Measurements from ENCODE around the gene ASIC2.

The ASIC2 gene

GRCh38 chr17:33082529-33083173 is 210.4 kb downstream of the ASIC2 start:
- no peak for DNase-seq (ENCODE audit: low read depth)
- no peak overlapping the region for H3K4me3 ChIP-seq (ENCODE audit: low read depth, low read length)

DNA sequence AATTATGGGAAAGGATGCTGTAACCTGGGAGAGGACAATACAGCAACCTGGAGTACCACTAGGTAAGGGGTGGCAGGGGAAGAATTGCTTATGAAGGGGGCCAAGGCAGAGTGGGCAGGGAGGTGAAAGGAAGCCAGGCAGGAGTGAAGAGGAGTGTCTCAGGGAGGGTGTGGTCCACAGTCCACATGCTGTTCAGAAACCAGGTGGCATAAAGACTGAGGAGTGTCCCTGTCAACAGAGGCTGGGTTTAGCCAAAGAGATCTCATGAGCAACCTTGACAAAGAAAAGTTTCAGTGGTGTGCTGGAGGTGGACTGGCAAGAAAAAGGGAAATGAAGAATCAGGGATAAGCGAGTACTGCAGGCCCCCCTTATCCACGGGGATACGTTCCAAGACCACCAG is 213.0 kb downstream of the ASIC2 start:
- no peak for DNase-seq (ENCODE audit: low read depth)
- no peak overlapping the region for H3K4me3 ChIP-seq (ENCODE audit: low read depth, low read length)
- TF ChIP-seq CTCF (IDR thresholded peaks at IDR 0.05; ENCODE audit: control insufficient read depth, extremely low read depth, insufficient read depth) = no peak

More at GRCh38 chr17:33082529-33083173, 210.4 kb downstream of the ASIC2 start:
- no peak for TF ChIP-seq CTCF (IDR thresholded peaks at IDR 0.05; ENCODE audit: control insufficient read depth, extremely low read depth, insufficient read depth)

GRCh38 chr17:33079201-33079600 is 213.9 kb downstream of the ASIC2 start:
- DNase-seq (ENCODE audit: low read depth) = peak; percentile 10
- no peak for TF ChIP-seq CTCF (IDR thresholded peaks at IDR 0.05; ENCODE audit: control insufficient read depth, extremely low read depth, insufficient read depth)
- no peak overlapping the region for H3K4me3 ChIP-seq (ENCODE audit: low read depth, low read length)

DNA sequence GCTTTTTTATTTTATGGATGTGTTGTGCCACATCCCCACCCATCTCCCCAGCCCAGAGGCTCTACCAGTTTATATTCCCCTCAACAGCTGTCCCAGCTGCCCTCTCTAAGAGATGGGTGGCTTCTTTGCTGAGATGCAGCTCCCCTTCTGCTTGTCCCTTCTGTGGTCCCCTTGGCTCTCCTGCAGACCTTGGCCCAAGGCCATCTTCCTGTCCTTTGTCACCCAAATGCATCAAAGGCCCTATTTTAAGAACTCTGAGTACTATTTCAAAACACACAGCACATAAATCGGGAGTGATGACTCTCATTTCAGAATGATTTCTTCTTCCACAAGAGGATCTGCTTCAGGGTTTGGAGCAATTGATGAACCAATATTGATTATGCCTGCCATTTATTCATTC is 216.1 kb downstream of the ASIC2 start:
- H3K4me3 ChIP-seq (ENCODE audit: low read depth, low read length) = no peak overlapping the region
- no peak for DNase-seq (ENCODE audit: low read depth)
- TF ChIP-seq CTCF (IDR thresholded peaks at IDR 0.05; ENCODE audit: control insufficient read depth, extremely low read depth, insufficient read depth) = no peak

DNA sequence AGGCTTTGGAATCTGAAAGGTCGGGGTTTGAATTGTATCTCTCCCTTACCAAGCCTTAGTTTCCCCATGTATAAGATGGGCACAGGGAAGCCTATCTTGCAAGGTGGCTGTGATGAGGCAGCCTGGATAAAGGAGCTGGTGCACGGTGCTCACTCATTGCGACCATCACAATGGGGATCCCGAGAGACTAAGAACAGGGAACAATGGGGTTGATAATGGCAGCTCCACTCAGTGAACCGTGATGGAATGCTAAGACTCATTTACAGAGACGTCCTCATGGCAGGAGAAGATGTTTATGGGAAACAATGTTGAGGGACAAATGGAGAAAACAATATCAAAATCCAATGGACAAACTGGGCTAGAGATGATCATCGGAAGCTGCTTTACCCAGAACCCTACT is 219.7 kb downstream of the ASIC2 start:
- no peak for TF ChIP-seq CTCF (IDR thresholded peaks at IDR 0.05; ENCODE audit: control insufficient read depth, extremely low read depth, insufficient read depth)
- DNase-seq (ENCODE audit: low read depth) = no peak
- no peak overlapping the region for H3K4me3 ChIP-seq (ENCODE audit: low read depth, low read length)

DNA sequence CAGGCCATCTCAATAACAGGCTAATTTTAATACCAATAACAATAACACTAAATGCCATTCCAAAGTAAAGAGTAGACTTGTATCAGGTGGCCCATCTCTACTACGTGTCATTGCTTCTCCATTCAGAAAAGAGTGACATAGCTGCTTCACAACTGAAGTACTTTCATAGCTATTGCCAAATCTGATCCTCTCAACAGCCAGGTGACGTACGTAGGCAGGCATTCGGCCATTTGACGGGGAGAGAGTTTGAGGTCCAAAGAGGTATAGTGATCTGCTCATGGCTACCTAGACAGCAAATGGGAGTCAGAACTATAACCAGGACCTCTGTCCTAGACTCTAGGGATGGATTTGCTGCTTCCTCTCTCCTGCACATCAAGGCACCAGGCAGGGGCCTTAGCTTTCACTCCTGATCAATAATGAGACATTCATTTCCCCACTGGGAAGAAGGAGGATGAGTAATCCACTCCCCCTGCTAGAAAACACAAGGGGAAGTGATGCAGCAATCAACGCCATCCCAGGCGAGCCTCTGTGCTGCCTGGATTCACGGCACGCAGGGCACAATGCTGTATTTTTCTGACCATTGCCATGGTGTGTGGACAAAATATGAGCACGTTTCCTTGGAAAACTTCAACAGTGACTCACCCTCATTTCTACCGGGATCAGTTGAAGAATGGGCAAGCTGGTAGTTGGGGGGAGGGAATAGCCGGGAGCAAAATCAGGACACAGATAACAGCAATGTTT is 220.5 kb downstream of the ASIC2 start:
- H3K4me3 ChIP-seq (ENCODE audit: low read depth, low read length) = no peak overlapping the region
- DNase-seq (ENCODE audit: low read depth) = no peak
- TF ChIP-seq CTCF (IDR thresholded peaks at IDR 0.05; ENCODE audit: control insufficient read depth, extremely low read depth, insufficient read depth) = no peak

Data from LNCaP clone FGC (cell line).